Ectodermal cell (in vitro differentiated cells): ENCODE results near the gene STK11.

Source experiments
- H3K27ac ChIP-seq: 2 replicates; pipeline ENCODE4 v1.7.0; 2013; ENCODE audit warnings: mild to moderate bottlenecking, low read depth, low read length; ENCODE audit not compliant: insufficient read depth, poor library complexity, severe bottlenecking
- H3K27me3 ChIP-seq: 2 replicates; pipeline ENCODE4 v1.7.0; 2013; ENCODE audit warnings: mild to moderate bottlenecking, low read length; ENCODE audit not compliant: insufficient read depth, control insufficient read depth, poor library complexity, severe bottlenecking
- H3K36me3 ChIP-seq: one replicate; pipeline ENCODE4 v1.7.0; 2013; ENCODE audit warnings: low read length; ENCODE audit not compliant: control insufficient read depth, insufficient read depth
- H3K4me1 ChIP-seq: one replicate; pipeline ENCODE4 v1.7.0; 2013; ENCODE audit warnings: low read length; ENCODE audit not compliant: control insufficient read depth, insufficient read depth
- H3K4me3 ChIP-seq: 2 replicates; pipeline ENCODE4 v1.7.0; 2013; ENCODE audit warnings: low read depth, low read length, control low read depth; ENCODE audit not compliant: insufficient read depth
- H3K9me3 ChIP-seq: 2 replicates; pipeline ENCODE4 v1.7.0; 2013; ENCODE audit warnings: mild to moderate bottlenecking, low read length, moderate library complexity; ENCODE audit not compliant: control insufficient read depth
- WGBS, 2 experiments: methylation state at CpG; one replicate each; pipeline ENCODE4 v1.1.7; 2013; ENCODE audit warnings: missing lambda C conversion rate in 2 of 2; 5-methylcytosine and 5-hydroxymethylcytosine counted together

The STK11 gene

DNA sequence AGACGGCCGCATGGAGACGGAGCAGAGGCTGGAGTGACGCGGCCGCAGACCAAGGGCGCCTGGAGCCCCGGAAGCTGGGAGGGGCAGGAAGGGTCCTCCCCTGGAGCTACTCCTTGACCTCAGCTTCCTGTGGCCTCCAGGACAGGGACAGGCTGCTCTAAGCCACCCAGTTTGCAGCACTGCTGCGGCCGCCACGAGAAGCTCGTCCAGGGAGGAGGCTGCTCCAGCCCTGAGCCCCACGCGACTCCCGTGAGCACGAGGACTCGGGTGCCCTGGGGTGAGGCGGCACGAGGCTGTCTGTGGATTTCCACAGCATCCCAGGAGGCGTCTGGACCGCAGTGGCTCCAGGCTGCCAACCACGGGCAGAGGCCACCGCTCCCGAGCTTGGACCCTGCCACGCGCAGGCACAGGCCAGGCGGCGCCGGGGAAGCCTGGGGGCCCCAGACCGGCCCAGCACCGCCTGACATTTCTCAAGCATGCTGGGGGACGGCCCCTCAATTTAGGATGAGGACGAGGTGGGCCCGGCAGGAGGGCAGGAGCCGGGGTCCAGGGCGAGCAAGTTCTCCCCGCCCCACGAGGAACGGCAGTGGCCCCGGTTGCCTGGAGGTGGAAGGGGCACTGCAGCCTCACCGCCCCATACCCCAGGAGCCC lies 42.2 kb upstream of the STK11 start:
- H3K27ac ChIP-seq: no peak overlapping the region
- H3K27me3 ChIP-seq: no peaks in the 10 kb centered on the region
- no peak overlapping the region for H3K4me3 ChIP-seq
- WGBS, 2 experiments: 94 to 95% methylated on average over 41 of the region's 41 CpGs
- no peaks in the 10 kb centered on the region for H3K4me1 ChIP-seq
- H3K36me3 ChIP-seq: no peaks in the 10 kb centered on the region
- no peaks in the 10 kb centered on the region for H3K9me3 ChIP-seq

DNA sequence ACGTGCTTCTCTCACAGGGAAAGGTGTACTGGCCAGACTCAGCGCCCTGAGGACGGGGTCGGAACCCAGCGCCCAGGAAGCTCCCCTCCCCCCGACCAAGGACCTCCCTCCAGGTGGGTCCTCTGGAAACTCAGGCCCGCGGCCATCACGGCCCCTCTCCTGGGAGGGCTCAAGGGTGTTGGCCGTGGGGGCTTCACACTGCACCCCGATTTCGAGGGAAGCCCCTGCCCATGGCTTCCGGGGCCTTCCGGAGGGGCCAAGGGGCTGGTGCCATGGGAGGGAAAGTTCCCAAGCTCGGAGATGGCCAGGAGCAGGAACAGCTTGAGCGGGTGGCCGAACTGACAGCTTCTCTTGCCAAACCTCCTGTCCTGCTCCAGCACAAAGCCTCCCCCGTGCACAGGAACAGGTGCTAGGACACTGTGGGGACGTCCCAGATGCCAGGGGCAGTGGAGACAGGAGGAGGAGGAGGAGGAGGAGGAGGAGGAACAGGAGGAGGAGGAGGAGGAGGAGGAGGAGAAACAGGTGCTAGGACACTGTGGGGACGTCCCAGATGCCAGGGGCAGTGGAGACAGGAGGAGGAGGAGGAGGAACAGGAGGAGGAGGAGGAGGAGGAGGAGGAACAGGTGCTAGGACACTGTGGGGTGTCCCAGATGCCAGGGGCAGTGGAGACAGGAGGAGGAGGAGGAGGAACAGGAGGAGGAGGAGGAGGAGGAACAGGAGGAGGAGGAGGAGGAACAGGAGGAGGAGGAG lies 41.5 kb upstream of the STK11 start:
- Histone ChIP-seq H3K36me3 (no peaks in the 10 kb centered on the region), H3K27me3 (no peaks in the 10 kb centered on the region), H3K27ac (no peak overlapping the region), H3K4me1 (no peaks in the 10 kb centered on the region), H3K9me3 (no peaks in the 10 kb centered on the region), H3K4me3 (no peak overlapping the region)
- 90 to 91% methylated on average over 18 to 19 of the region's 20 CpGs for WGBS, 2 experiments

DNA sequence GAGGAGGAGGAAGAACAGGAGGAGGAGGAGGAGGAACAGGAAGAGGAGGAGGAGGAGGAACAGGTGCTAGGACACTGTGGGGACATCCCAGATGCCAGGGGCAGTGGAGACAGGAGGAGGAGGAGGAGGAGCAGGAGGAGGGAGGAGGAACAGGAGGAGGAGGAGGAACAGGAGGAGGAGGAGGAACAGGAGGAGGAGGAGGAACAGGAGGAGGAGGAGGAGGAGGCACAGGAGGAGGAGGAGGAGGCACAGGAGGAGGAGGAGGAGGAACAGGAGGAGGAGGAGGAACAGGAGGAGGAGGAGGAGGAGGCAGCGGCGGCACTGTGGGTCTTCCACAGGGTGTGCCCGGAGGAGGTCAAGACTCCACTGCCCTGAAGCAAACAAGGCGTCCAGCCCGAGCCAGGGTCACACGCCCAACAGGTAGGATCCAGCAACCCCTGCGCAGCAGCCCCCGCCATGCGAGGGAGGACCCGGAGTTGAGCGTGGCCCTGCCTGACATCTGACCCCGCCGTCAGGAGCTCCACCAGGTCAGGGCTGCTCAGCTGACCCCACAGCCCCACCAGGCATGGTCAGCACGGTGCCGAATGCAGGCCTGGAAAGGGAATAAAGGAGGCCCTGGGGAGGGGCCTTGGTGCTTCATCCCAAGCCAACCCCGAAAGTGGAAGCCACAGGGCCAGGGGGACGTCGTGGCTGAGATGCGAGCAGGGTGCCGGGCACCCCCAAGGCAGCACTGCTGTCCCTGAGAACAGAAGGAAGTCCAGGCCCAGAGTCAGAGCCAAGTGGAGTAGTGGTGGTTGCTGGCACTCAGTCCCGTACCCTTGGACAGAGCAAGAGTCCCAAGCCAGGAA lies 40.7 kb upstream of the STK11 start:
- no peaks in the 10 kb centered on the region for H3K36me3 ChIP-seq
- H3K27me3 ChIP-seq: no peaks in the 10 kb centered on the region
- H3K4me1 ChIP-seq: peaks cover 4% of the 10 kb centered on the region
- H3K27ac ChIP-seq: no peak overlapping the region
- WGBS, 2 experiments: 92 to 93% methylated on average over 21 of the region's 21 CpGs
- no peak overlapping the region for H3K4me3 ChIP-seq
- H3K9me3 ChIP-seq: no peaks in the 10 kb centered on the region

DNA sequence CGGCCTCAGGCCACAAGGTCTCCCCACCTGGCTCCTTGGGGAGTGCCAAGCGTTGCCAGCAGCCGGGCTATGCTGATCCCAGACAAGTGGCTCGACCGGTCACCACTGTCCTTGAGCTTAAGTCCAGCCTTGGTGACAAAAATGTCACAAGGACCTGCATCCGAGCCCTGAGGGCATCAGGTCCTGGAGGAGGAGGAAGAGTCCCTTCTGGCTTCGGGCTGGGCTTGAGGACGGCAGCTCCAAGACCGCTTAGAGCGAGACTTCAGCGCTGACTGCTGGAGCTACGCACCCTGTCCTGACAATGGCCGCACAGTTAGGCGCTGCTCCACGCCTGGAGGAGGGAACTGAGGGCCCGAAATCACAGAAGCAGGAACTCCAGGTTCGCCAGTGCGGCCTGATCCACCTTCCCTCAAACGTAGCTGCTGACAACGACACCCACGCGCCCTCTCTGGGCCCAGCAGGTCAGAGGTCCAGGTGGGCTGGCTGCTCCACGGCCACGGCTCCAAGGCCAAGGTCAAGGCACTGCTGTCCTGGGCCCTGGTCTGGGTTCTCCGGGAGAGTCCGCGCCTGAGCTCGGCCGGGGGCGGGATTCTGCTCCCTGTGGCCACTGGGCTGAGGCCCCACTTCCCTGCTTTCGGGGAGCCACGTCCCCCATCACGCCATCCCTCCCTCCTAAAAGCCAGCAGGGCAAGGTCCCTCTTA lies 38.6 kb upstream of the STK11 start:
- Histone ChIP-seq H3K27me3 (no peaks in the 10 kb centered on the region), H3K4me3 (no peak overlapping the region), H3K4me1 (peaks cover 23% of the 10 kb centered on the region), H3K27ac (no peak overlapping the region), H3K9me3 (no peaks in the 10 kb centered on the region), H3K36me3 (no peaks in the 10 kb centered on the region)
- WGBS, 2 experiments: 95% methylated on average over 33 of the region's 33 CpGs

DNA sequence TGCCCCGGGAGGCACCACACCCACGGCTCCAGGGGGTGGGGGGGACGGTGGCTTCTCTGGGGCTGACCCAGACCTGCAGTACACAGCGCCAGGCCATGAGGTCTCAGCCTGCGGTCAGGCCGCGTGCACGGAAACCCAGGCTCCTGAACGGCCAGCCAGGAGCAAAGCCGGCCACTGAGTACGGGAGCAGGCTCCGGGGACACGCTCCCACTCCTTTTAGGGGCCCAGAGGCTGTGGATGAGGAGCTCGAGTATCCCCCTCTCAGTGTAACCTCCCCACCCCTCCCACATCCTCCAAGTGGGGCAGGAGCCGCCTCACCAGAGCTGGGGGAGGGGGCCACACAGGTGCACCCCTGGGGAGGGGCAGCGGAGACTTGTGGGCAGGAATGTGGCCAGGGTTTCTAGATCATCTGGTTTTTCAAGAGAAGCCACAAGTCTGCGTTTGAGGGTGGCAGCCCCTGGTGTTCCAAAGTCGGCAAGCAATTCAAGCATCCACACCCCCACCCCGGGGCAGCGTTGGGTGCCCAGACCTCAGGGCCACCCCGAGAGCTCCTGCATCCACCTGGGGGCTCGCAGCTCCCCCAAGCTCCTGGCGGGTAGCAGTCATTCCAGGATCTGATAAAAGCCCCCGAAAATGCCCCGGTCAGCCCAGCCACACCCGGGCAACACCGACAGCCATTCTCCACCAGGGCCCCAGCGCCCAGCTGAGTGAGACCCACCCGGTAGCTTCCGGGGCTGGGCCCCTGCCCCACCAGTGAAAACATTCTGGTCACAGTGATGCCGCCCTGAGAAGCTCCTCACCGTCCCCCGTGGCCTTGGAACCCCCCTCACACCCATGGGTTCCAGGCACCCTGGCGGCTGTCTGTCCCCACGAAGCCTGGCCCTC lies 37.6 kb upstream of the STK11 start:
- H3K27me3 ChIP-seq: no peaks in the 10 kb centered on the region
- H3K27ac ChIP-seq: no peak overlapping the region
- no peaks in the 10 kb centered on the region for H3K36me3 ChIP-seq
- no peak overlapping the region for H3K4me3 ChIP-seq
- no peaks in the 10 kb centered on the region for H3K9me3 ChIP-seq
- 91 to 93% methylated on average over 35 of the region's 35 CpGs for whole genome bisulfite sequencing, 2 experiments
- H3K4me1 ChIP-seq: peaks cover 29% of the 10 kb centered on the region

DNA sequence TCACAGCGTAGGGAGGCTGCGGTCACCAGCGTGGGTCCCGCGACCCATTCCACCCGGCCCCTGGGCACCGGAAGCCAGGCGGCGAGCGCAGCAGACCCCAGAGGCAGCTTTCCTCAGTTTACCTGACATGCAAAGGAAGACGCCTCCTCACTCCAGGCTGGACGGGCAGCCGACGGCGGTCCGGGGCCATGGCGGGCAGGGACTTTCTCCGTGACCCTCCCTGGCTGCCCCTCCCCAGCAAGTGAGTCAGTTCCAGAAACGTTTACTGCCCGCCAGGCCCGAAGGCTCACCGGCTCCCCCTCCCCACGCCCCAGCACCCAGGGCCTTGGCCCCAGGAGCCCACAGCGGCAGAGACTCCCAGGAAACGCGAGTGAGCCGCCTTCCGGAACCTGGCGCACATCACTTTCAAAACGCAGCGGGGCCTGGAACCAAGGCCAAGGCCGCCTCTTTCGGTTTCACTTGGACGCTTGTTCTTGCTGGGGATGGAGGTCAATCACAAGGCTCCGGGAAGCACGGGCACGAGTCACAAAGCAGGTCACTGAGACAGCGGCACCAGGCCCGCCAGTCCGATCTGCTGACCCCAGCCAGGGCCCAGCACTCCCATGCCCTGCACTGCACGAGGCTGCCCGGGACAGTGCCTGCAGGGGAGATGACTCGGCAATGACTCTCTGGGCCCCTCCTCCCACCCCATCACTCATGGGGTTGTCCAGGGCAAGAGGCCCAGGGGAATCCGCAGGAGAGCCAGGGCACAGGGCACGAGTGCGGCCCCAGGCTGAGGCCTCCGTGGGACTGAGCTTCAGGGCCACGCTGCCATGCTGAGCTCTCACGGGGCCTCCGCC lies 36.8 kb upstream of the STK11 start:
- Histone ChIP-seq H3K27me3 (no peaks in the 10 kb centered on the region), H3K4me3 (no peak overlapping the region), H3K9me3 (no peaks in the 10 kb centered on the region), H3K36me3 (no peaks in the 10 kb centered on the region), H3K4me1 (peaks cover 29% of the 10 kb centered on the region), H3K27ac (no peak overlapping the region)
- 90 to 91% methylated on average over 50 of the region's 50 CpGs for WGBS, 2 experiments

DNA sequence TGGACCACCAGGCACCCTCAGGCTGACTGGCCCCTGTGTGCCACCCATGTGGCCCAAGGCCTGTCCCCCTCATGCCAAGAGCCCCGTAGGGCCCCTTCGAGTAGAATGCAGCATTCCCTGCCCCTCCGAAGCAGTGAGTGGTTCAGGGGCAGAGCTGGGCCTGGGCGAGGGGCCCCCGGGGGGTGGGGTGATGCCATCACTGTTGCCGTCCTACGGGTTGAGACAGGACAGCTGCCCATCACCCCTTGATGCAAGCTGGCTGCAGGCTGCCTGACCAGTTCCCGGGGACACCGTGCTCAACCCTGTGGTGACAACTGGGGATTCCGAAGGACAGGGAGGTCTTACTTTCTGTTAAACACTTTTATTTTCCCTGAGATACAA lies 36.2 kb upstream of the STK11 start:
- H3K4me3 ChIP-seq: no peak overlapping the region
- no peaks in the 10 kb centered on the region for H3K9me3 ChIP-seq
- no peaks in the 10 kb centered on the region for H3K27me3 ChIP-seq
- peaks cover 29% of the 10 kb centered on the region for H3K4me1 ChIP-seq
- WGBS, 2 experiments: 91 to 92% methylated on average over 10 of the region's 10 CpGs
- no peaks in the 10 kb centered on the region for H3K36me3 ChIP-seq
- no peak overlapping the region for H3K27ac ChIP-seq

DNA sequence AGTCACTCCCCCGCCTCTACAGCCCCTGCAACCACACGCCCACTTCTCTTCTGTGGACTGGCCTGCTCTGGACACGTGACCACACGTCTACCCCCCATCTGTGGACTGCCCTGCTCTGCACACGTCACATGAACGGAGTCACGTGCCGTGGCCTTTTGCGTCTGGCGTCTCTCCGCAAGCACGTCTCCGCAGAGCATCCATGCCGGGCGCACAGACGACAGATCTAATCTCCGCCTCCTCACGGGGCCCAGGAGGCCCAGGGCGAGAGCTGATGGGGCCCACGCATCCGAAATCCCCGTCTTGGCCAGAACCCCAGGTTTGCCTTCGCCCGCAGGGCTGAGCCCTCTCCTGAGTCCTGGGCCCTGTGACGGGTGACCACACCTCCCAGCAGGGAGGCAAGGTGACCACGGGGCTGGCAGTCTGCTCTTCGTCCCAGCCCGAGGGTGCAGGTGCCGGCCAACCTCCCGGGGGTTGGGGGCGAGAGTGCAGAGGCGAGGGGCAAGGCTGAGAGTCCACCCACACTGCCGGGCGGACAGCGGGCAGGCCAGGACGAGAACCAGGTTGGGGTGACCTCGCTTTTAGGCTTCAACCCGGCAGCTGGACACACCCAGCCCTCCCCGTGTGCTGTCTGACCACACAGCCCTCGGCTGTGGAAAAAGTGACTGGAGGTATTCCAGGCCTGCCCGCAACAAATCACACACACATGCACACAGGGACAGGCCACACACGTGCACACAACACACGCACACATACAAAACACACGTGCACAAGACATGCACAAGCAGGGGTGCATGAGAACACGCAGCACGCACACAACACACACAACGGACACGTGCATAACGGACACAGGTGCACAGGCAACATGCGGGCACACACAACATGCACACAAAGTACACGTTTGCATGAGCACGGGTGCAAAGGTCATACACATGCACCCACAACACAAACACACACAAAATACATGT lies 35.4 kb upstream of the STK11 start:
- Histone ChIP-seq H3K4me3 (no peak overlapping the region), H3K36me3 (no peaks in the 10 kb centered on the region), H3K9me3 (no peaks in the 10 kb centered on the region), H3K27me3 (no peaks in the 10 kb centered on the region), H3K27ac (no peak overlapping the region), H3K4me1 (peaks cover 29% of the 10 kb centered on the region)
- WGBS, 2 experiments: 93% methylated on average over 52 of the region's 52 CpGs
